HS-5 (cell line): ENCODE measurements around the gene STK11.

Source experiments
- DNase-seq: peaks from one replicate; pipeline ENCODE4 v3.0.0-alpha.2; 2012; ENCODE audit warnings: low read depth

Gene STK11

GRCh38 chr19:1225440-1226226 is 20.1 kb downstream of the STK11 start:
- no peak for DNase-seq

DNA sequence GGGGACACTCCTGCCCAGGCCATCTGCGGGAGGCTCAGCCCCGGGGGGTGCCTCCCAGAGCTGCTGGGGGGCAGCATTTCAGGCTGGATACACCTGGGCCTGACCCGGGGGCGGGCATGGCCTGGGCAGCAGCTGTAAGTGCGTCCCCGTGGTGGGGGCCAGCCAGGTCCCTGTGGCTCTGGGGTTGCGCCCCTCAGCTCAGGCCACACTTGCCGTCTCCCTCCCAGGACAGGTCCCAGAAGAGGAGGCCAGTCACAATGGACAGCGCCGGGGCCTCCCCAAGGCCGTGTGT is 20.6 kb downstream of the STK11 start:
- DNase-seq = no peak

DNA sequence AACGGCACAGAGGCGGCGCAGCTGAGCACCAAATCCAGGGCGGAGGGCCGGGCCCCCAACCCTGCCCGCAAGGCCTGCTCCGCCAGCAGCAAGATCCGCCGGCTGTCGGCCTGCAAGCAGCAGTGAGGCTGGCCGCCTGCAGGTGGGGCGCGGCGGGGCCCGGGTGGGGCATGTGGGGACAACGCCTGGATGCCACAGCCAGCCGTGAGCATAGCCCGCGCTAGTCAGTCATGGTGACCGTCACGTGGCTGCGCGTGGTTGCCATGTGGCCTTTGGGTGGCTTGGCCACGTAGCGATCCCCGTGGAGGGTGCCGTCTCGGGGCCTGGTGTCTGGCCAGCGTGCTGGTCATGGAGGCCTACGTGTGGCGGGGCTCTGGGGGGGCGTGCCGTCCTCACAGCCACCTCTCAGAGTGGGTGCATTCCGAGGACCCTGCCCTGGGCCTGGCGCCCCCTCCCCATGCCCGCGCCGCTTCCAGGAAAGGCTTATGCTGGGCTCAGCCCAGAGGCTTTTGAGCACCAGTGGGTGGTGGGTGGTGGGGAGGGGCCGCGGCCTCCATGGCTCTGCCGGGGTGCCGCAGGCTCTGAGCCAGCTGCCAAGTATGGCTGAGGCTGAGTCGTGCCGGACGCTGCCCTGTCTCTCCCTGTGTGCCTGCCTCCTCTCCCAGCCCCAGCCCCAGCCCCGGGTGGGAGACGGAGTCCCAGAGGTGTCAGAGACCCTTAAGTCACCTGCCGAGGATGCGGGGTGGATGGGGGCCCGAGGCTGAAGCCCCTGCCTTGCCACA is 21.1 kb downstream of the STK11 start:
- no peak for DNase-seq

DNA sequence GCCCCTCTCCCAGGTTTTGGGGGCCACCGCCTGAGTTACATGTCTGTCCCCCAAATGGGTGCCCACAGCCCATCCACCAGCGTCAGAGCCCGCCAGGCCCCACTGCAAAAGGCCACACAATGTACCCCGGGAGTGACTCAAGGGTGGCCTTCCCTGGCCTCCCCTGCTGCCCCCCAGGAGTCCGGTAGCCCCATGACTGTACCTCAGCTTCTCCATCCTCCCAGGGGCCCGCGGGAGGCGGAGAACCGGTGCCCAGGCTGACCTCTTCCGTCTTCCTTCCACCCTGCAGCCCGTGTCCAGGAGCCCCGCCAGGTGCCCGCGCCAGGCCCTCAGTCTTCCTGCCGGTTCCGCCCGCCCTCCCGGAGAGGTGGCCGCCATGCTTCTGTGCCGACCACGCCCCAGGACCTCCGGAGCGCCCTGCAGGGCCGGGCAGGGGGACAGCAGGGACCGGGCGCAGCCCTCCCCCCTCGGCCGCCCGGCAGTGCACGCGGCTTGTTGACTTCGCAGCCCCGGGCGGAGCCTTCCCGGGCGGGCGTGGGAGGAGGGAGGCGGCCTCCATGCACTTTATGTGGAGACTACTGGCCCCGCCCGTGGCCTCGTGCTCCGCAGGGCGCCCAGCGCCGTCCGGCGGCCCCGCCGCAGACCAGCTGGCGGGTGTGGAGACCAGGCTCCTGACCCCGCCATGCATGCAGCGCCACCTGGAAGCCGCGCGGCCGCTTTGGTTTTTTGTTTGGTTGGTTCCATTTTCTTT is 21.9 kb downstream of the STK11 start:
- DNase-seq = no peak

DNA sequence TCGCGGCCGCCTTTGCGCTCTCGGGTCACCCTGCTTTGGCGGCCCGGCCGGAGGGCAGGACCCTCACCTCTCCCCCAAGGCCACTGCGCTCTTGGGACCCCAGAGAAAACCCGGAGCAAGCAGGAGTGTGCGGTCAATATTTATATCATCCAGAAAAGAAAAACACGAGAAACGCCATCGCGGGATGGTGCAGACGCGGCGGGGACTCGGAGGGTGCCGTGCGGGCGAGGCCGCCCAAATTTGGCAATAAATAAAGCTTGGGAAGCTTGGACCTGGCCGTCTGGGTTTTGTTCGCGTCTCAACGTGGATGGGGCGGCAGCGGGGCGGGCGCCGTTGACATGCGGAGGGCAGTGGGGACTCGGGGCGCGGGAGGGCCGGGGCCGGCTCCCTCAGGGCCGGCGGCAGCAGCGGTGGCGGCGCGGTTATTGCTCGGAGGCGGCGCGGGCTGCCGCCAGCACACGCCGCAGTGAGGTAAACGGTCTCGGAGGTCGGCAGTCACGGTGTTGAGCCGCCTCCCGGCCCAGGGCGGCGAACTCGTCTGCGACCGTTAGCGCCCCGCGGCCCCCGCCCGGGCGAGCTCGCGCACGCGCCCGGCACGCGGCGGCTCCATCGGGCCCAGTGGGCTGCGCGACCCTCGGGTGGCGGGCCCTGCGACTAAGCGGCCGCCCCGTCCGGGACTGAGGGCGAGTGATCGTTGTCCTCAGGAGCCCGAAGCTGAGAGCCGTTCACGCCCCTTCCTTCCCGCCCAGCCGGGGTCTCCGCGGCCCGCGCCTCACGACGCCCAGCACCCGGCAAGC is 22.8 kb downstream of the STK11 start:
- no peak for DNase-seq

- DNase-seq = no peak
Observed at GRCh38 chr19:1229056-1229923, 23.7 kb downstream of the STK11 start.

DNA sequence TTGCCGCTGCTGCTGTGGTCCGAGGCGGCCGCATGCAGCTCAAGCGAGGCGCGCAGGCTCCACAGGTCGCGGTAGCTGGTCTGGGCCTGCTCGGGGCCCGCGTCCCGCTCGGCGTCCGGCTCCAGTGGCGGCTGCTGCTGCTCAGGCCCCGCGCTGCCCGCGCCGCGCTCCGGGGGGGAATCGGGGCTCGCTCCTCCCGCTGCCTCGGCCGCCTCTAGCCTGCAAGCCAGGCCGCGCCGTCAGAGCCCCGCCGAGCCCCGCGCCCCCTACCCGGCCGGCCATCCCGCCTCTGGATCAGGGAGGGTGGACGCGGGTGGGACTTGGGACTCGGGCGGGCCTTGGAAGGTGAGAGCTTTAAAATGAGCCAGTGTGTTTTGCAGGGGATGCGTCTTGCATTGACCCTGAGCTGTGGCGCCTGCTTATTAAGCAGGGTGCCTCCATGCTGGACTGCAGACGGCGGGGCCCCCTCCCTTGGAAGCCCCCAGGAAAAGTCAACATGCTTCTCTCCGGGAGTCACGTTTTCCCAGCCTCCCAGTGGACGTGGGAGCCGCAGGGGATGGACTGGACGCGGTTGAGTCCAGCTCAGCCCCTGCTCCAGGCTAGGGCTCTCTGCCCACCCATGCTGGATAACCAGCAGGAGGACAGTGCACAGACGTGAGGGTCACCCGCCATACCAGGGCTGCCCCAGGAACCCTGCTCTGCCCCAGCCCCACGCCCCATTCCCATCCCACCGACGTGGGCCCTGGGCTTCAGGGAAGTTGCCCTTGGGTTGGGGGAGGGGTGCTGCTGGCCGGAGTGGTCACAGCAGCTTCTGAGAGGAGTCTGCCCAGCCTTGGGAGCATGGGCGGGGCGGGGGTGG is 24.6 kb downstream of the STK11 start:
- no peak for DNase-seq

DNA sequence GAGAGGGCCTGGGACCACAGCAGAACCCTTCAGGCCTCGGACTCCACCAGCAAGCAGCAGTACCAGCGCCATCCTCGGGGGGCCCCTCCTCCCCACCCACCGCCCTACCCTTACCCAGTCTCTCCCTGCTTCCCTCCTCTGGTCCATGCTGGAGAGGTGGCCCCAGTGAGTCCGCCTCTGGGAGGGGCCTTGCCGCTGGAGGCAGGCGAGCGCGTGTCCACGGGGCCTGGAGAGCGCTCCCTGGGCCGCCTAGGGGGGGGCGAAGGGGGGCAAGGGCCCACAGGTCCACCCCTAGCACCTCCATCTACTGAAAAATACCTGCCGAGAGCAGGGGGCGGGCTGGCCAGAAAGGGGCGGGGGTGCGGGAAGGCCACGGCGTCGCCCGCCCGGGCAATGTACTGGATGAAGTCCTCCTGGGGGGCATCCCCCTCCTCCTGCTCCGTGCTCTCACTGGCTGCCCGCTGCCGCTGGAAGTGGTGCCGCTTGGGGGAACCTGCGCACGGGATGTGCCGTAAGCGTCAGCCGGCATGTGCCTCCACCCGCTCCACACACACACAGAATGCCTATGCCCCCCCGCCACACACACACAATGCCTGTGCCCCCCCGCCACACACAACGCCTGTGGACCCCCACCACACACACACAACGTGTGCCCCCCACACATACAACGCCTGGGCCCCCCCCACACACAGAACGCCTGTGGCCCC is 25.4 kb downstream of the STK11 start:
- no peak for DNase-seq

DNA sequence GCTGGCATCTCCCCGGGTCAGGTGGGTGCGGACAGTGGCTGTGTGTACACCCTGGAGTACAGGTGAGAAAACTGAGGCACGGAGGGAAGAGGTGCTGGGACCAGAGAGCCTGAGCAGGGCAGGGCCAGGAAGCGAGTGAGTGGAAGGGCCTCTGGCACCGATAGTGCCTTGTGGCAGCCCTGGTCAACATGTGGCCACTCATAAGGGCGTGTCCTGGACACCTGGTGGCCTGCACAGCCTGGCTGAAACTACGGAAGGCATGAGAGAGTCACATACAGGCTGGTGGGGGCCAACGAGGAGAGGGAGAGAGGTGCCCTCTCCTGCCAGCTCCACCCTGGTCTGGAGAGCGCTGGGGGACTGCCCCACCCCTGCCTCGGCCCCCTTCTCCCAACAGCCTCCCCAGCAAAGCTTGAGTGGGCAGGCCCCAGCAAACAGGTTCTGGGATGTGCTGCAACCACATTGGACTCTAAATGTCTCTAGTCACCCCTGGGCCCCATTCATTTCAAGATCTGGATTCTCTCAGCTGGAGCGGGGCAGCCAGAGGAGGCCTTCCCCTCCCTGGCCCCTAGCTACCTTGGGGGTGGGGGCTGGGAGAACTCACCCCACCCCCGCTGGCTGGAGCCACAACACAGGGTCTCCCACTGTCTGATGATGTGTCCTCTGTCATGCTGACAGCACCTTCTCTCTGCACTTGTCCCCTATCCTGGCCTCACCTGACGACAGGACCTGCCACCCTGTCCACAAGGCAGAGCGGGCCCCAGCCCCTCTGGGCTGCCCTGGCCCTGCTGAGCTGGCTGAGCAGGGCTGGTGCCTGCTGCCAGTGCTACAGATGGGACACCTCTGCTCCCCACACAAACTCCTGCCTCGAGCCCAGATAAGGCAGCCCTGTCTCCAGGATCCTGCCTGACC is 26.4 kb downstream of the STK11 start:
- no peak for DNase-seq

DNA sequence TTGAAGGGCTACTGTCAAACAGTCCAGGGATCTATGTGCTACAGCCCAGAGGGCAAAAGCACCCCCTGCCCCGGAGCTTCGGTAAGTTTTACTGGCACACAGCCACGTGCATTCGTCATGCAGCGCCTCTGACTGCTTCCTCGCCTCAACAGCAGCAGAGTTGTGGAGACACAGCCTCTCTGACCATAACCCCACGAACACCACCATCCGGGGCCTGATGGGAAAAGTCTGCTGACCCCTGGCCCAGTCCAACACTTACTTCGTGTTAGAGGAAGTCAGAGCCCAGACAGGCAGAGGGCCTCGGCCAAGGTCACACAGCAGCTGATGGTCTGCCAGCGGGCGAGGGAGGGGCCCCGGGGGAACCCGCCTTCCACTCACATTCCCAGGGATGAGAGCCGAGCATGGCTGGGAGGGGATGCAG is 27.1 kb downstream of the STK11 start:
- no peak for DNase-seq

DNA sequence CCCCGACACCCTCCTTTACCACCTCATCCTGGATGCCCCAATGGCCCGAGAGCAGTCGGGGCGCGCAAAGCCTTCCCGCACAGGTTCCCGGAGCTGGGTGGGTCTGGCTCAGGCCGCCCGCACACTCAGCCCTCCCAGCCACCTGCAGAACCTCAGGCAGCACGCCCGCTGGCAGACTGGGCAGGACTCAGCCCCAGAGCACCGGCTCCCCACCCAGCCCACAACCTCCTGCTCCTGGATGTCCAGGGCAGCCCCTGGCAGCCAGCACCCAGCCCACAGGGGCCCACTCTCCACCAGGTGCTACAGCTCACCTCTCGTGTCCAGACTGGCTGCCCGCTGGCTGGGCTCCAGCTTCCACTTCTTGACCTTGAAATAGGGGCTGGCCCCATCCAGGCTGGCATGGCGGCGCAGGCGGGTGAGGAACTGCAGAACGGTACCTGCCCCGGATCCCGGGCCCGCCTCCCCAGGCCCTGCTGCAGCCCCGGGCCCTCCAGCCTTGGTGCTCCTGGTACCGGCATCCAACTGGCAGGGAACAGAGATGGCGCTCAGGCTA is 27.6 kb downstream of the STK11 start:
- no peak for DNase-seq

DNA sequence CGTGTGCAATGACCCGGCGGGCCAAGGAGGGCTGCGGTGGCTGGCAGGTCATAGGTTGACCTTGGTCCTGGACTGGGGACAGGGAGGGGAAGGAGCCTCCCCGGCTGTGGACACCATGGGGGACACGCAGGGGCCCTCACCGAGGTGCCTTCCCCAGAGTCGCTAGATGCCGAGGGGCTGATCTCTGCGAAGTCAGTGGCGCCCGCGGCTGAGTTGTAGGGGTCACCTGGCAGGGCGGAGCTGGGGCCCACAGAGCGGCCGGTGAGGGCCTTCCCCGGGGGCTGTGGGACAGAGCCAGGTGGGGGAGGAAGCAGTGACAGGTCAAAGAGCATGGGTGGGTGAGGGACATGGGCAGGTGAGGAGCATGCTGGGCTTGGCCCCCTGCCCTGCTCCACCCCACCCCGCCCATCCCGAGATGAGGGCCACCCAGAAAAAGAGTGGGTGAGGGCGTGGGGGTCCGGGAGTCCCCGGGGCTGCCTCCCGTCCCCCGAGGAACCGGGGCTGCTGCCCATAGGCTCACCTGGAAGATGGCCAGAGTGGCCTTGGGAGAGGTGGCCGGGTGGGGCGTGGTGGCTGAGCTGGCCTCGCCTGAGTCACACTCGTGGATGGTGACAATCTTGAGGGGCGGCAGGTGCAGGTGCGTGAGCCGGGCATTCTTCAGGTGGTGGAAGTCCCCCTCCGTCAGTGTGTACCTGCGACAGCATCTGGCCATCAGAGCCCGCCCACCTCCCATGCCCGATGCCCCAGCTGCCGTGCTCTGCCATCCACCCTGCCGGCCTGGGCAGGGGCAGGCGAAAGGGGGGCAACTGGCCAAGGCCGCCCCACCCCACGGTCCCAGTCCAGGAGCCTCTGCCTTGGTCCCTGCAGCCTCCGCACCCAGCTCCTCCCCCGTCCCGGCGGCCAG is 28.7 kb downstream of the STK11 start:
- DNase-seq = no peak

DNA sequence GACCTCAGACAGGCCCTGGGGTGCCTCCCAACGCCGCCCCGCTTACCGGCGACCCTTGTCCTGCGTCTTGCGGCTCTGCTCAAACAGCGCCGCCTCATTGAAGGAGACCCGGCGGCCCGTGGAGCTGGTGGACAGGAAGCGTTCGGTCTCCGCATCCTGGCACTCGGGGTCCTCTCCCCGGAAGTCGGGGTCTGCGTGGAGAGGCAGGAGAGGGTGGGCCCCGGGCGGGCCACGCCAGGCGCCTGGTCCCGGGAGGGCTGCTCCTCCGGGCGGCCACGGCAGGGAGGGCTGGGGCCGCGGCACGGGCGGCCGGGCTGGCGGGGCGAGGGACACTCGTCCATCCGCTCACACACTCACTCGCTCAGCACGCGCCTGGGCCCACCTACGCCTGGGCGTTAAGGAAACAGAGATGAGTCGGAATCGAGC is 29.4 kb downstream of the STK11 start:
- no peak for DNase-seq

DNA sequence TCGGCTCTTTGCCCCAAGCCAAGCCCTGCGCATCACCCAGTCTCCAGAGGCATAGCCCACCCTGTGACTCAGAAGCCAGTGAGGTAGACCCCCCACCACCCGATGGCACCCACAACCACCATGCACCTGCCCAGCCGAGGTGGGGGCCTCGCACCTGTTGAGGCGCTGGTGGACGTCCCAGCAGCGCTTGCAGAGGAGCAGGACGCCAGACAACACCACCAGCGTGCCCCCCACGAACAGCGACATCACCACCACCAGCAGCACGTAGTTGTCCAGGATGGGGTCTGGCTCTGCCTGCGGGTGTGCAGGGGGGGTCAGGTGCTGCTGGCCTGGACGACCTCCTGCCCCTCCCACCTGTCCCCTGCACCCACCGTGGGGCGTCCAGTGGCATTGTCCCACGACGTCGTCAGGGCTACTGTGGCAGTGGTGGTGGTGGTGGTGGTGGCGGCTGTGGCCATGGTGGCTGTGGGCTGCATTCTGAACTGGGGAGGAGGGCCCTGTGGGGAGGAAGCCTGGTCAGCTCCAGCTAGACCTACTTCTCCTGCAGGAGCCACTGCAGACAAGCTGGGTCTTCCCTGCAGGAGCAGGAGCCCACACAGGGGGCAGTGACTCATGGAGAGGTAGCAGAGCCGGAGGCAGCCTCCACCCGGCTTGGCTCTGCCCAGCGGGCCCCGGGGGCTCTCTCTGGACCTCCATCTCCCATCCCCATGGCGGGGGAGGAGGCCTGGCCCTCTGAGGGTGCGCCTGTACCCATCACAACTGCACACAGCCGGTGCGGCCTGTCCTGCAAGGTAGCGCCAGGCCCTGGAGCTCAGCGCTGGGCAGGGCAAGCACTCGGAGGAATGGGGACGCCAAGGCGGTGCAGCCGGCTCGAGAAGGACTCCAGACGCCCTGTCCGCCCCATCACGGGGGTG is 30.3 kb downstream of the STK11 start:
- no peak for DNase-seq

DNA sequence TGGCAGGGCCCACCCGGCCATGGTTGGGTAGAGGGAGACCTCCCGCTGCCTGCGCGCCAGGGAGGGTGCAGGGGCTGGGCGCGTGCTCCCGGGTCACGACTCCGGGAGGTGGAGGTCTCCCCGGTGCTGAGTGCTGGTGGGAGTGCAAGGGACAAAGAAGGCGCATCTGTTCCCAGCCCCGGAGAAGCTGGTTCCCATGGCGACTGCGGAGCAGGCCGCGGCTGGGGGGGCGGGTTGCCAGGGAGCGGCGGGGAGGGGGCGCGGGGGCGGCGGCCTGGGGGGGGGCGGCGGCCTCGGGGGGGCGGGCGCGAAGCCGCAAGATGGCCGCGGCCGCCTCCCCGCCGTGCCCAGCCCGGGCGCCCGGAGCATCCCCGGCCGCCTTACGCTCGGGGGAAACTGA is 31.0 kb downstream of the STK11 start:
- no peak for DNase-seq
